GM18502 (cell line): ENCODE measurements around the gene BLTP3A.
A peak's percentile ranks its signal among the peaks of the same experiment; 100 is the strongest.
"Not testable (repeated sequence)": the region's sequence is repeated elsewhere in the genome, so short reads cannot be mapped to it uniquely, and the experiment has no call there.

Experiments
- ATAC-seq: cut with Tn5 transposase; IDR thresholded peaks from one replicate; pipeline ENCODE4 v1.9.1; 2021; ENCODE audit warnings: mild to moderate bottlenecking; ENCODE audit not compliant: unreplicated experiment, poor library complexity

The BLTP3A gene

DNA sequence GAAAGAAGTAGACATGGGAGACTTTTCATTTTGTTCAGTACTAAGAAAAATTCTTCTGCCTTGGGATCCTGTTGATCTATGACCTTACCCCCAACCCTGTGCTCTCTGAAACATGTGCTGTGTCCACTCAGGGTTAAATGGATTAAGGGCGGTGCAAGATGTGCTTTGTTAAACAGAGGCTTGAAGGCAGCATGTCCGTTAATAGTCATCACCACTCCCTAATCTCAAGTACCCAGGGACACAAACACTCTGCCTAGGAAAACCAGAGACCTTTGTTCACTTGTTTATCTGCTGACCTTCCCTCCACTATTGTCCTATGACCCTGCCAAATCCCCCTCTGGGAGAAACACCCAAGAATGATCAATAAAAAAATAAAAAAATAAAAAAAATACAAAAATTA is 4.7 kb upstream of the BLTP3A start:
- ATAC-seq: not testable (repeated sequence)

- ATAC-seq: no peak
Measured at GRCh38 chr6:34788111-34788510, 3.8 kb upstream of the BLTP3A start.

GRCh38 chr6:34791164-34791700 is 651 bp upstream of the BLTP3A start:
- ATAC-seq: peak; percentile 38

DNA sequence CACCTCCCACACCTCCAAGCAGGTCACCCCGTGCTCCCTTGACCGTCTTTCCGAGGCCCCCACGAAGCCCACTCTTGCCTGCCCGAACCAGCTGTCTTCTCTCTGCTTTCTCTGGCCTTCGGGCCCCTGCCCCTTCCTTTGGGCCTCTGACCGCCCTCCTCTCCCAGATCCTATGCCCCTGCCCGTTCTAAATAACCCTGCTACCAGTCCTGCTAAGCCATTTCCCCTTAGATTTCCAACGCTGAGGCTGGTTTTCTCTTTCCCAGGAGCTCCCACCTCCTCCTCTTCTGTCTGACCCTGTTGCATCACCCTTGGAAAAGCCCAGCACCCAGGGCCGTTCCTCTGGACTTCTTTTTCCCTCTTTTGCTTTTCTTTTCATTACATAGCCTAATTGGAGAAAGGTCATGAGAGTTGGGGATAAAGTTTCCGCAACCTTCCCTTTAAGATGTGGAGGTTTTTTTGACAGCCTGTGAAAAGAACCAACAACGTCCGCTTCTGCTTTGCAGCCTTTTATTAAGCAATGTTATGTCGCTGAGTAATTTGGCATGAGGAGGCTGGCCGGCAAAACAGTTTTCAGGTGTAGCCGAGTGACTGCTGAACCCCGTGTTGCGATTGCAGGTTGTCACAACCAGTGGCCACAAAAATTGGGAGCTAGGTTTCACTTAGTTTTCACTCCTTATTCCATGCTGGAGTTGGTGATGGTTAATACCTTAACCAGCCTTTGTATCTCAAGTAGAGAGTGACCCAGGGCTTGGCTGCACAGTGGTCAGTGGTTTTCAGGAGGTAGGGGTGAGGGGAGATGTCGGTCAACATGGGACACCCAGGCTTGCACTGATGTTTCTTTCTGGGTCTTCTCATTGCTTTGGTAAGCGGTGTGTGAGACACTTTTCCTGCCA is 970 bp downstream of the BLTP3A start:
- no peak for ATAC-seq

GRCh38 chr6:34793877-34794276 is 2.0 kb downstream of the BLTP3A start:
- ATAC-seq: no peak

- no peak for ATAC-seq
Measured at GRCh38 chr6:34795836-34796425, 4.0 kb downstream of the BLTP3A start.

DNA sequence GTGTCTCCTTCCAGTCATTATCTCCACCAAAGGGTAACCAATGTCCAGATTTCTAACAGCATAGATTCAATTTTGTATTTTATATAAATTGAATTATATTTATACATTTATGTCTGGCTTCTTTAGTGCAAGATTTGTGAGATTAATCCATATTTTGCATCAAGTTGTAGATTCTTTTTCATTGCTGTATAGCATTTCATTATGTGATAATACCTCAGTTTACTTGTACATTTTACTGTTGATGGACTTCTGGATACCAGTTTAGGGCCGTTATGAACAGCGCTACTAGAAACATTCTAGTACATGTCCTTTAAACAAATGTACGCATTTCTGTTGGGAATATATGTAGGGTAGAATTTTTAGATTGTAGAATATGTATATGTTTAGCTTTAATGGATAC is 6.2 kb downstream of the BLTP3A start:
- no peak for ATAC-seq

DNA sequence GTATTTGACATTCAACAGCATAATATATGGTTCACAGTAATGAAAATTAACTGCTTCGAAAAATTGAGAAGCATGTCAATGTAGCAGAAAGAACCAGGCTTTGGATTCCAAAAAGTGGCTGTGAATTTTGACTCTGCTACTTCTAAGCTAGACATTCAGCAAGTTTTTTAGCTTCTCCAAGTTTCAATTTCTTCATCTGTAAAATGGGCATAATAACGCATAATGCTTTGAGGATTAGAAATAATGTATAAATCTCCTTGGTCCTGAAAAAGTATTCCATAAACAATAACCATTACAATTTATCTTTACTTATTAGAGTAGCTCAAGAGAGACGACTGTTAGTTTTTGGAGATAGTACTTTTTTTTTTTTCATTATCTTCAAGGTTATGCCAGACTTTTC is 7.7 kb downstream of the BLTP3A start:
- no peak for ATAC-seq

GRCh38 chr6:34804543-34804942 is 12.7 kb downstream of the BLTP3A start:
- no peak for ATAC-seq

DNA sequence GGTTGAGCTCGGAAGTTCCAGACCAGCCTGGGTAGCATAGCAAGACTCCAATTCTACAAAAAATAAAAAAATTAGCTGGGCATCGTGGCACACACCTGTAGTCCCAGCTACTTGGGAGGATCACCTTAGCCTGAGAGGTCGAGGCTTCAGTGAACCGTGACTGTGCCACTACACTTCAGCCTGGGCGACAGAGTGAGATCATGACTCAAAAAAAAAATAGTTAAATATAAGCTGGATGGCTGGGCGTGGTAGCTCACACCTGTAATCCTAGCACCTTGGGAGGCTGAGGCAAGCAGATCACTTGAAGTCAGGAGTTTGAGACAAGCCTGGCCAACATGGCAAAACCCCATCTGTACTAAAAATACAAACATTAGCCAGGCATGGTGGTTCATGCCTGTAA is 13.2 kb downstream of the BLTP3A start:
- not testable (repeated sequence) for ATAC-seq

- ATAC-seq: no peak
Measured at GRCh38 chr6:34806738-34807453, 15.0 kb downstream of the BLTP3A start.

DNA sequence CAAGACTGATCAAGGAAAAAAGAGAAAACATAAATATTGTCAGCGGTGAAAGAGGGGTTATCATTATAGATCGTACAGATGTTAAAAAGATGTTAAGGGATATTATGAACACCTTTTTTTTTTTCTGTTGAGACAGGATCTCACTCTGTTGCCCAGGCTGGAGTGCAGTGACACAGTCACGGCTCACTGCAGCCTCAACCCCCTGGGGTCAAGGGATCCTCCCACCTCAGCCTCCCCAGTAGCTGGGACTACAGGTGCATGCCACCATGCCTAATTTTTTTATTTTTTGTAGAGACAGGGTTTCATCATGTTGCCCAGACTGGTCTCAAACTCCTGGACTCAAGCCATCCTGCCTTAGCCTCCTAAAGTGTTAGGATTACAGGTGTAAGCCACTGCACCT is 16.6 kb downstream of the BLTP3A start:
- ATAC-seq: not testable (repeated sequence)

- ATAC-seq: not testable (repeated sequence)
Measured at GRCh38 chr6:34809419-34809818, 17.5 kb downstream of the BLTP3A start.

DNA sequence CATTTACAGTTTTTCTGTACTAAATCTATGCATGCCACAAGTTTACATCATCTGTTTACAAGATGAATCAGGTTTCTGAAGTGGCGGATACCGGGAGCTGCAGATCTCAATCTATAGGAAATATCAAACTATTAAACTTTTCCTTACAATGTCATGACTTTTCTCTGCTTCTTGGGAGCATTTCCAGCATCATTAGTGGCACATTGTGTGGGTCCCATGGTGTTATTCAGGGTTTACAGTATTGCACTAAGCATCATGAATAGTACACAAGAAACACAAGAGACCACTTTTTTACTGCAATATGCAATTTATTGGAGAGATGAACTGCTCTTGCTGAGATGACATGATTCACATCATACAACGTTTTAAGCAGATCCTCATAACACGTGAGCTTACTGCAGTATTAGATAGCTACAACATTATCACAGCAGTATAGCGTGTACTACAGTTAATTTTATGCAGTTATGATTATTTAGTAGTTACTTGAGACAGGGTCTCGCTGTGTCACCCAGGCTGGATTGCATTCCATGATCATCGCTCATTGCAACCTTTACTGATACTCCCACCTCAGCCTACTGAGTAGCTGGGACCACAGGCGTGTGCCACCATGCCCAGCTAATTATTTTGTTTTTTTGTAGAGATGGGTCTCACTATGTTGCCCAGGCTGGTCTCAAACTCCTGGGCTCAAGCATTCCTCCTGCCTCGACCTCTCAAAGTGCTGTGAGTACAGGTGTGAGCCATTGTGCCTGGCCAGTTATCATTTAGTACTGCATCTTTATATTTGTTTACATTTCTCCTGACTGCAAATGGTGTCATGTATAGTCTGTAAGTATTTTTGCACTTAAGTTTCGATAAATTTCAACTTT is 18.4 kb downstream of the BLTP3A start:
- ATAC-seq: no peak

DNA sequence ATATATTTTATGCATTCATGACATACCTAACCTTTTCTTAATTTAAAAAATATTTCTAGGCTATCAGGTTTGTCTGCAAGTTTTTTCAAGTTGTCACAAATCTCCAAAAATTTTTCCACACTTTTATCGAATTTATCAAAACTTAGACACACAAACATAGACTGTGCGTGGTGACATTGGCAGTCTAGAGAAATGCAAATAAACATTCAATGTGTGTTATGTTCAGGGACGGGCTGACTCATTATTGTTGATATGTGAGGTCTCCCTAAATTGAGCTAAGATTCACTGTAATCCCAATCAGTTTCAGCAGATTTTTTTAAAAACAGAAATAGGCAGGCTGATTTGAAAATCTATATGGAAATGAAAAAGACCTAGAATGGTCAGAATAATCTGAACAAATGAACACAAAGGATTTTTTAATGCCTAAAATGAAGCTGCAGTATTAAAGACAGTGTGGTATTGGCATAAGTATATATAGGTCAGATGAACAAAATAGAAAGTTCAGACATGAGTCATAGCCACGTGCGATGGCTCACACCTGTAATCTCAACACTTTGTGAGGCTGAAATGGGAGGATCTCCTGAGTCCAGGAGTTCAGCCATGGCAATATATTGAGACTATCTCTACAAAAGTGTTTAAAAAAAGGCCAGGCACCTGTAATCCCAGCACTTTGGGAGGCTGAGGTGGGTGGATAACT is 19.2 kb downstream of the BLTP3A start:
- ATAC-seq: peak; percentile 92

GRCh38 chr6:34813028-34813713 is 21.3 kb downstream of the BLTP3A start:
- ATAC-seq: no peak

- no peak for ATAC-seq
Measured at GRCh38 chr6:34816635-34817301, 24.9 kb downstream of the BLTP3A start.

- ATAC-seq: no peak
Measured at GRCh38 chr6:34817446-34817845, 25.6 kb downstream of the BLTP3A start.
